ENCODE data around the gene ZNF277.

ZNF277 gene

GRCh38 chr7:112292162-112292561 is 85.7 kb downstream of the ZNF277 start:
- TF ChIP-seq TAF1 (IDR thresholded peaks at IDR 0.05; ENCODE audit: low read depth, low read length) (no peak), SPI1 (IDR thresholded peaks at IDR 0.05; ENCODE audit: low read depth, low read length) (no peak), PAX5 (IDR thresholded peaks at IDR 0.05; ENCODE audit: insufficient read depth, low read length, severe bottlenecking) (no peak), POLR2AphosphoS5 (IDR thresholded peaks at IDR 0.05; ENCODE audit: low read depth, low read length) (no peak), POLR2A (IDR thresholded peaks at IDR 0.05; ENCODE audit: low read depth, low read length) (no peak), POU2F2 (IDR thresholded peaks at IDR 0.05; ENCODE audit: low read depth, low read length) (no peak)
- DNase-seq (ENCODE audit: insufficient read length, low spot score) (no peak), FAIRE-seq (no peak)

- DNase-seq (ENCODE audit: insufficient read length, low spot score) (no peak), FAIRE-seq (no peak)
- TF ChIP-seq POLR2A (IDR thresholded peaks at IDR 0.05; ENCODE audit: low read depth, low read length), result no peak
- TF ChIP-seq TAF1 (IDR thresholded peaks at IDR 0.05; ENCODE audit: low read depth, low read length), result no peak
- no peak for TF ChIP-seq SPI1 (IDR thresholded peaks at IDR 0.05; ENCODE audit: low read depth, low read length)
- TF ChIP-seq POLR2AphosphoS5 (IDR thresholded peaks at IDR 0.05; ENCODE audit: low read depth, low read length), result no peak
- no peak for TF ChIP-seq PAX5 (IDR thresholded peaks at IDR 0.05; ENCODE audit: insufficient read depth, low read length, severe bottlenecking)
- no peak for TF ChIP-seq POU2F2 (IDR thresholded peaks at IDR 0.05; ENCODE audit: low read depth, low read length)
Measured at GRCh38 chr7:112293416-112293815, 86.9 kb downstream of the ZNF277 start.

DNA sequence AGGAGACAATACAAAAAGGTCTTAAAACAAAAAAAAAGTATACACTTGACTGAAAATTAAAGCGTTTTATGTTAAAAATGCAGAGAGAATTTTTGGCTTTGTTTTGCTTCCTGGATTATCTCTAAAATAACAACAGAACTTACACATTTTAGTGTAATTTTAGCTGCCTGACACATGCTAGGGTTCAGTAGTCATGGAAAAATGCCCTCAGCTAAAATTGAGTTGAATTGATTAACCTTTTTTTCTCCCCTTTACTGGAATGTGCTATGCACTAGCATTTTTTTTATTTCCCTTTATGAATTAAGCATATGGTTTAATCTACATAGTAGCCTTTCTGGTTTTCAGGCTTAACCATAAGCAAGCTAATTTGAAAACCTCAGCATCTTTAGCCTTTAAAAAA is 89.9 kb downstream of the ZNF277 start:
- FAIRE-seq (no peak), DNase-seq (ENCODE audit: insufficient read length, low spot score) (no peak)
- no peak for TF ChIP-seq POU2F2 (IDR thresholded peaks at IDR 0.05; ENCODE audit: low read depth, low read length)

GRCh38 chr7:112297681-112298080 is 91.2 kb downstream of the ZNF277 start:
- DNase-seq (ENCODE audit: insufficient read length, low spot score), result no peak
- TF ChIP-seq POLR2A (IDR thresholded peaks at IDR 0.05; ENCODE audit: low read depth, low read length) (no peak), POLR2AphosphoS5 (IDR thresholded peaks at IDR 0.05; ENCODE audit: low read depth, low read length) (no peak), POU2F2 (IDR thresholded peaks at IDR 0.05; ENCODE audit: low read depth, low read length) (no peak), PAX5 (IDR thresholded peaks at IDR 0.05; ENCODE audit: insufficient read depth, low read length, severe bottlenecking) (no peak), TAF1 (IDR thresholded peaks at IDR 0.05; ENCODE audit: low read depth, low read length) (no peak), SPI1 (IDR thresholded peaks at IDR 0.05; ENCODE audit: low read depth, low read length) (no peak)
- no peak for FAIRE-seq

DNA sequence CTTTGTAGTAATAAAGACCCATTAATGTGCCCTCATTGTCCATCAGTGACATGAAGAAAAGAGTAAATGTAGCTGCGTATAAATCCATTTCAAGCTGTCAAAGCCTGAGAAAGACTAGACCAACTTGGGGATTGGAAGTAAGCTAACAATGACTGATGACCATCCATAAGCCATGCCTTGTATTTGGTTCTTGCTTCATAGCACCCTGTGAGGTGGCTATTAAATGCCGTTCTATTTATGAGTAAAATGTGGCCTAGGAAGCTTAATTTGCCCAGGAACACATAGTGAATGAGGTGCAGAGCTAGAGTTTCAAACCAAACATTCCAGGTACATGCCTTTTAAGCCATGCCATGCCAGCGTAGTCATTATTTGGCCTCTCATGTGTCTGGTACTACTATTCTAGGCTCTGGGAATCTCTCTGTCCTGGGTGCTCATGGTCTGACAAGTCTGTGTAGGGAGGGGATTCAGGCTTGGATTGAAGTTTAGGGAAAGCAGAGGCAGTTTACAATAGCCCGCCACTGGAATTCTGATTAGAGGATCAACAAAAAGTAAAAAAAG is 92.1 kb downstream of the ZNF277 start:
- no peak for DNase-seq (ENCODE audit: insufficient read length, low spot score)
- TF ChIP-seq POLR2A (IDR thresholded peaks at IDR 0.05; ENCODE audit: low read depth, low read length) (no peak), POLR2AphosphoS5 (IDR thresholded peaks at IDR 0.05; ENCODE audit: low read depth, low read length) (no peak), PAX5 (IDR thresholded peaks at IDR 0.05; ENCODE audit: insufficient read depth, low read length, severe bottlenecking) (no peak), SPI1 (IDR thresholded peaks at IDR 0.05; ENCODE audit: low read depth, low read length) (no peak), POU2F2 (IDR thresholded peaks at IDR 0.05; ENCODE audit: low read depth, low read length) (no peak)

DNA sequence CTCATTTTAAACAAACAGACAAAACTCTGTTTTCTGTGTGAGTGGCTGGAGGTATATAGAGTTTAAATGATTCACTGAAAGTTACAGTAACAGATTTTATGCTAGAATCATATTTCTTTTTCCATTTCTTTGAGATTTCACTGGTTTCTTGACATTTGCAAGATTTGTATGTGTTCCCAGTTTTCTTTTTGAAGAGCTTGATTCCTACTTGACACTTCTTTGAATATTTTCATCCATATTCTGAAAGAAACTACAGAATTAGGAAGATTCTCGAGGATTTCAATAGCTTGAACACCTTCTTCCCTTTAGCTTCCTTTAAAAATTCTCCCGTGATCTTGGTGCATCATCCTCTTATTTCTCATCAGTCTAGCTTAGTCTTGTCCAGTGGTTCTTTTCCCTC is 93.6 kb downstream of the ZNF277 start:
- no peak for FAIRE-seq
- no peak for TF ChIP-seq SPI1 (IDR thresholded peaks at IDR 0.05; ENCODE audit: low read depth, low read length)
- no peak for TF ChIP-seq POLR2AphosphoS5 (IDR thresholded peaks at IDR 0.05; ENCODE audit: low read depth, low read length)
- no peak for TF ChIP-seq TAF1 (IDR thresholded peaks at IDR 0.05; ENCODE audit: low read depth, low read length)
- TF ChIP-seq POLR2A (IDR thresholded peaks at IDR 0.05; ENCODE audit: low read depth, low read length), result no peak
- TF ChIP-seq PAX5 (IDR thresholded peaks at IDR 0.05; ENCODE audit: insufficient read depth, low read length, severe bottlenecking), result no peak
- no peak for TF ChIP-seq POU2F2 (IDR thresholded peaks at IDR 0.05; ENCODE audit: low read depth, low read length)
- no peak for DNase-seq (ENCODE audit: insufficient read length, low spot score)

More for the DNA sequence above, 92.1 kb downstream of the ZNF277 start:
- no peak for FAIRE-seq

DNA sequence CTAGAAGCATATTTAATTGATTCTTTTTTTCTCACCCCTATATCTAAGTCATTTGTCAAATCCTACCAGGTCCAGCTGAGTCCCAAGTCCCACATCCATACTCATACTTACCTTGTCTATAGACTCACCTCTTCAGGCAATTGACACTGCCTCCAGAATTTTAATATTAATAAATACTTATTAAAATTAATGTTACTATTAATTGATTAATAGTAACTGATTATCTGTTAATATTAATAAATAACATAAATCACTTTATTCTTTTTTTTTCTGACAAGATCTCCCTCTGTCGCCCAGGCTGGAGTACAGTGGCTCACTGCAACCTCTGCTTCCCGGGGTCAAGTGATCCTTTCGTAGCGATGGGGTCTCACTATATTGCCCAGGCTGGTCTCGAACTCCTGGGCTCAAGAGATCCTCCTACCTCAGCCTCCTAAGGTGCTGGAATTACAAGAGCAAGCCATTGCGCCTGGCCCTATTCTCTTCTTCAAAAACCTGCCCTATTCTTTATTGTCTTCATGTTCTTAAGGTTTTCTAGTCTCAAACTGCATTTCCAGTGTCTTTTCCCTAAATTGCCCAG is 94.4 kb downstream of the ZNF277 start:
- DNase-seq (ENCODE audit: insufficient read length, low spot score) (no peak), FAIRE-seq (no peak)
- TF ChIP-seq POLR2A (IDR thresholded peaks at IDR 0.05; ENCODE audit: low read depth, low read length), result no peak
- no peak for TF ChIP-seq TAF1 (IDR thresholded peaks at IDR 0.05; ENCODE audit: low read depth, low read length)
- TF ChIP-seq POU2F2 (IDR thresholded peaks at IDR 0.05; ENCODE audit: low read depth, low read length), result no peak
- no peak for TF ChIP-seq PAX5 (IDR thresholded peaks at IDR 0.05; ENCODE audit: insufficient read depth, low read length, severe bottlenecking)
- TF ChIP-seq POLR2AphosphoS5 (IDR thresholded peaks at IDR 0.05; ENCODE audit: low read depth, low read length), result no peak
- no peak for TF ChIP-seq SPI1 (IDR thresholded peaks at IDR 0.05; ENCODE audit: low read depth, low read length)

- no peak for FAIRE-seq
Measured at GRCh38 chr7:112302566-112302965, 96.1 kb downstream of the ZNF277 start.

DNA sequence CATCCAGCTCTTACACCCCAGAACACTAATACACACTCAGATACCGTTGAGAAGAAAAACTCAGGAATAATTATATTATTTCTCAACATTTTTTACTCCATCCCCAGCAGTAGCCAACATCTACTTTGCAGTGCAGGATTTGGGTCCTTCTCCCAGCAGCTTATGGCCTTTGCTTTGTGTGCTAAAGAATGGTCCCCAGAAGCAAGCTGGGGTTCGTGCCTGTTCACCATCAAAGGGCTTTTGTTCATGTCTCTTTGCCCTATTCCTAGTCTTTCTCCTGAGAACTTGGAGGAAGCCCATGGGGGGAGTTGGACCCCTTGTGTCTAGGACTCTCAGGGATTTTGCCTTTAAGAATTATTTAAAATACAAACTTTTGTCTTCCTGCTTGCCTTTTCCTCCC is 100.4 kb downstream of the ZNF277 start:
- FAIRE-seq, result no peak
- DNase-seq (ENCODE audit: insufficient read length, low spot score), result no peak
- TF ChIP-seq POLR2AphosphoS5 (IDR thresholded peaks at IDR 0.05; ENCODE audit: low read depth, low read length) (no peak), TAF1 (IDR thresholded peaks at IDR 0.05; ENCODE audit: low read depth, low read length) (no peak), POLR2A (IDR thresholded peaks at IDR 0.05; ENCODE audit: low read depth, low read length) (no peak), PAX5 (IDR thresholded peaks at IDR 0.05; ENCODE audit: insufficient read depth, low read length, severe bottlenecking) (no peak), SPI1 (IDR thresholded peaks at IDR 0.05; ENCODE audit: low read depth, low read length) (no peak)

More at GRCh38 chr7:112302566-112302965, 96.1 kb downstream of the ZNF277 start:
- no peak for DNase-seq (ENCODE audit: insufficient read length, low spot score)
- no peak for TF ChIP-seq POU2F2 (IDR thresholded peaks at IDR 0.05; ENCODE audit: low read depth, low read length)
- TF ChIP-seq POLR2A (IDR thresholded peaks at IDR 0.05; ENCODE audit: low read depth, low read length), result no peak
- TF ChIP-seq SPI1 (IDR thresholded peaks at IDR 0.05; ENCODE audit: low read depth, low read length), result no peak
- TF ChIP-seq TAF1 (IDR thresholded peaks at IDR 0.05; ENCODE audit: low read depth, low read length), result no peak
- TF ChIP-seq POLR2AphosphoS5 (IDR thresholded peaks at IDR 0.05; ENCODE audit: low read depth, low read length), result no peak
- no peak for TF ChIP-seq PAX5 (IDR thresholded peaks at IDR 0.05; ENCODE audit: insufficient read depth, low read length, severe bottlenecking)

DNA sequence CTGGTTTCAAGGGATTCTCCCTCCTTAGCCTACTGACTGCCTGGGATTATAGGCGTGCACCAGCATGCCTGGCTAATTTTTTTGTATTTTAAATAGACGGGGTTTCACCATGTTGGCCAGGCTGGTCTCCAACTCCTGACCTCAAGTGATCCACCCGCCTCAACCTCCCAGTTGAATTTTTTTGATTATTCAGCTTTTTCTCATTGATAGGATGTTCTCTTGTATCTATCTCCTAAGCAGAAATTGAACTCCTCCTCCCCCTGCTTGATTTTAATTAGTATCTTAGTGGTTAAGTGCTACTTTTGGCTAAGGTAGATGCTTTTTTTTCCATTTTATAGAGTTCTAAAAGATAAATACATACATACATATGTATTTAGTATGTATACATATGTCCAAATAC is 101.0 kb downstream of the ZNF277 start:
- TF ChIP-seq POLR2AphosphoS5 (IDR thresholded peaks at IDR 0.05; ENCODE audit: low read depth, low read length) (no peak), TAF1 (IDR thresholded peaks at IDR 0.05; ENCODE audit: low read depth, low read length) (no peak)
- DNase-seq (ENCODE audit: insufficient read length, low spot score) (no peak), FAIRE-seq (no peak)
